ENCODE results near the gene OPA1. TPM values are rescaled to one million over a fixed set of nuclear protein-coding genes. Genes with fewer than 3 reads are reported as not detected.

The OPA1 gene
- total and polyA plus RNA-seq, 4 donors, result 13.2 to 54.5 (median 33.4) TPM

DNA sequence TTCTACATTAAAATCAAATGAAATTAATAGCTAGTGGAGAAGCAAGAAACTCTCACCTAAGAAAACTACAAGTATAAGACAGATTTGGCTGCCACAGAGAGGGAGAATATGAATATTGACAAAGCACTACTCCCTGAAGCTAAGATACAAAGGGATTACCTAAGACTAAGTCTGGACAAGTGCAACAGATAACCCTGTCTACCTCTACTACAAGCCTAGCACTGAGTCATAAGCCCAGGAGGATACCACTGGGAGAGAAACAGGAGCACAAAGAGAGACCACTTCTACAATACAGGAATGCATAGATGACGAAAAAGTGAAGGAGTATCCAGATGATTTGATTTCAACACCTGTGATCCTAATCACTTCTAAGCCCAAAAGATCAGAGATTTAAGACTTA is 48.7 kb upstream of the OPA1 start:
- Histone ChIP-seq H3K4me1 (ENCODE audit: control insufficient read depth in 4 of 4, insufficient read depth in 4 of 4, low read length in 3 of 4) (no peaks in the 10 kb centered on the region), H3K27me3 (ENCODE audit: control insufficient read depth in 4 of 4, insufficient read depth in 4 of 4, low read length in 3 of 4) (peaks cover 0 to 7% (median 0%) of the 10 kb centered on the region in 4 donors), H3K9me3 (ENCODE audit: control insufficient read depth in 4 of 4, low read length in 3 of 4) (peaks cover 4 to 12% (median 7%) of the 10 kb centered on the region in 4 donors), H3K4me3 (ENCODE audit: low read depth in 1 of 3, low read length in 3 of 3) (no peak overlapping the region), H3K27ac (ENCODE audit: low read depth in 1 of 2, low read length in 2 of 2) (no peak overlapping the region), H3K36me3 (ENCODE audit: control insufficient read depth in 4 of 4, insufficient read depth in 3 of 4, low read depth in 1 of 4, low read length in 3 of 4) (no peaks in the 10 kb centered on the region), H3K9ac (ENCODE audit: low read depth in 1 of 2, low read length in 2 of 2) (no peak overlapping the region)
- TF ChIP-seq NR2F2 (IDR thresholded peaks at IDR 0.05) (no peak), EGR1 (IDR thresholded peaks at IDR 0.05; ENCODE audit: low read depth in 2 of 2) (no peak), TAF1 (conservative IDR thresholded peaks at IDR 0.05) (no peak), YY1 (IDR thresholded peaks at IDR 0.05) (no peak), HNF4G (IDR thresholded peaks at IDR 0.05) (no peak), FOXA1 (IDR thresholded peaks at IDR 0.05) (no peak), RXRA (IDR thresholded peaks at IDR 0.05) (no peak)
- TF ChIP-seq, protein P1, sequence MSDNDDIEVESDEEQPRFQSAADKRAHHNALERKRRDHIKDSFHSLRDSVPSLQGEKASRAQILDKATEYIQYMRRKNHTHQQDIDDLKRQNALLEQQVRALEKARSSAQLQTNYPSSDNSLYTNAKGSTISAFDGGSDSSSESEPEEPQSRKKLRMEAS (IDR thresholded peaks at IDR 0.05), result no peak
- TF ChIP-seq, protein P2, sequence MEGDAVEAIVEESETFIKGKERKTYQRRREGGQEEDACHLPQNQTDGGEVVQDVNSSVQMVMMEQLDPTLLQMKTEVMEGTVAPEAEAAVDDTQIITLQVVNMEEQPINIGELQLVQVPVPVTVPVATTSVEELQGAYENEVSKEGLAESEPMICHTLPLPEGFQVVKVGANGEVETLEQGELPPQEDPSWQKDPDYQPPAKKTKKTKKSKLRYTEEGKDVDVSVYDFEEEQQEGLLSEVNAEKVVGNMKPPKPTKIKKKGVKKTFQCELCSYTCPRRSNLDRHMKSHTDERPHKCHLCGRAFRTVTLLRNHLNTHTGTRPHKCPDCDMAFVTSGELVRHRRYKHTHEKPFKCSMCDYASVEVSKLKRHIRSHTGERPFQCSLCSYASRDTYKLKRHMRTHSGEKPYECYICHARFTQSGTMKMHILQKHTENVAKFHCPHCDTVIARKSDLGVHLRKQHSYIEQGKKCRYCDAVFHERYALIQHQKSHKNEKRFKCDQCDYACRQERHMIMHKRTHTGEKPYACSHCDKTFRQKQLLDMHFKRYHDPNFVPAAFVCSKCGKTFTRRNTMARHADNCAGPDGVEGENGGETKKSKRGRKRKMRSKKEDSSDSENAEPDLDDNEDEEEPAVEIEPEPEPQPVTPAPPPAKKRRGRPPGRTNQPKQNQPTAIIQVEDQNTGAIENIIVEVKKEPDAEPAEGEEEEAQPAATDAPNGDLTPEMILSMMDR (IDR thresholded peaks at IDR 0.05; ENCODE audit: low read depth, low read length, missing input control), result no peak
- TF ChIP-seq, protein P3, sequence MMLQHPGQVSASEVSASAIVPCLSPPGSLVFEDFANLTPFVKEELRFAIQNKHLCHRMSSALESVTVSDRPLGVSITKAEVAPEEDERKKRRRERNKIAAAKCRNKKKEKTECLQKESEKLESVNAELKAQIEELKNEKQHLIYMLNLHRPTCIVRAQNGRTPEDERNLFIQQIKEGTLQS (IDR thresholded peaks at IDR 0.05), result no peak
- no peak for DNase-seq (ENCODE audit: low spot score)
- 74% methylated on average over 1 of the region's 1 CpG for WGBS

DNA sequence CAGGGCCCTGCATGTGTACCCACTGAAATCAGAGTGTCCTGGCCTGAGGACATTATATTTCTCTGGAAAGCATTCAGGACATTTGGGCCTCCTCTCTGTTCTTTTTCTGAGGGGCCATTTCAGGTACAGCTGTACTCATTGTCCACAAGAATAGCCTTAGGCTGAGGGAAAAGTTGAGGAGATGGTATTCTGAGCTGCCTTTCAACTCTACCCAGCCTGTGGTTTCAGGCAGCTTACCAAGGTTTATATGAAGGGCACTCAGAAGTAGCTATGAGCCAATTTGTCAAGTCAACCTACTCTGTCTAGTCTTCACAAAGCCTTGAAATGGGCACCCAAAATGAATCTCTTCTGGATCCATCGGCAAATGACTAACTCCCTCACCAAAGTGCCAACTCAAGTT is 47.7 kb upstream of the OPA1 start:
- no peak overlapping the region for H3K4me3 ChIP-seq (ENCODE audit: low read depth in 1 of 3, low read length in 3 of 3)
- no peak overlapping the region for H3K27ac ChIP-seq (ENCODE audit: low read depth in 1 of 2, low read length in 2 of 2)
- TF ChIP-seq YY1 (IDR thresholded peaks at IDR 0.05) (no peak), RAD21 (IDR thresholded peaks at IDR 0.05) (no peak), GABPA (IDR thresholded peaks at IDR 0.05 in 1 of 2, conservative IDR thresholded peaks at IDR 0.05 in 1 of 2) (no peak), SP1 (IDR thresholded peaks at IDR 0.05) (no peak)
- H3K4me1 ChIP-seq (ENCODE audit: control insufficient read depth in 4 of 4, insufficient read depth in 4 of 4, low read length in 3 of 4), result no peaks in the 10 kb centered on the region
- peaks cover 4 to 12% (median 7%) of the 10 kb centered on the region in 4 donors for H3K9me3 ChIP-seq (ENCODE audit: control insufficient read depth in 4 of 4, low read length in 3 of 4)
- no peaks in the 10 kb centered on the region for H3K36me3 ChIP-seq (ENCODE audit: control insufficient read depth in 4 of 4, insufficient read depth in 3 of 4, low read depth in 1 of 4, low read length in 3 of 4)
- H3K9ac ChIP-seq (ENCODE audit: low read depth in 1 of 2, low read length in 2 of 2), result no peak overlapping the region
- no peak for DNase-seq (ENCODE audit: low spot score)
- whole genome bisulfite sequencing, result 93% methylated on average over 1 of the region's 1 CpG
- H3K27me3 ChIP-seq (ENCODE audit: control insufficient read depth in 4 of 4, insufficient read depth in 4 of 4, low read length in 3 of 4), result peaks cover 0 to 3% (median 0%) of the 10 kb centered on the region in 4 donors

DNA sequence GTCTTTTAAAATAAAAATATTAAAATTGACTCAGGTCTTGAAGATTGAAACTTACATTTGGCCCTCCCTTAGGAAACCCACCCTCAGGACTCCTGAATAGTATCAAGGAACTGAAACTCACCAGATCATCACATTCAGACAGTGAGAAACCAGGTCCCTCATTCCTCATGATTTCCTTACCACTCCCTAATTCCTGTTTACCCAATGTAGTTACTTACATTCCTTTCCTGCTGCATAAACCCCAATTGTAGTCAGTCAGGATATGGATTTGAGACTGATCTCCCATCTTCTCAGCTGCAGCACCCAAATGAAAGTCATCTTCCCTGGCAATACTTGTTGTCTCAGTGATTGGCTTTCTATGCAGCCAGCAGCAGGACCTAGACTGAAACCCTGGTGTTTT is 46.9 kb upstream of the OPA1 start:
- H3K27ac ChIP-seq (ENCODE audit: low read depth in 1 of 2, low read length in 2 of 2), result no peak overlapping the region
- H3K27me3 ChIP-seq (ENCODE audit: control insufficient read depth in 4 of 4, insufficient read depth in 4 of 4, low read length in 3 of 4), result peaks cover 0 to 3% (median 0%) of the 10 kb centered on the region in 4 donors
- no peaks in the 10 kb centered on the region for H3K4me1 ChIP-seq (ENCODE audit: control insufficient read depth in 4 of 4, insufficient read depth in 4 of 4, low read length in 3 of 4)
- TF ChIP-seq JUND (IDR thresholded peaks at IDR 0.05), result no peak
- no peak for TF ChIP-seq EGR1 (IDR thresholded peaks at IDR 0.05; ENCODE audit: low read depth in 2 of 2)
- TF ChIP-seq FOXA1 (IDR thresholded peaks at IDR 0.05), result no peak
- TF ChIP-seq RXRA (IDR thresholded peaks at IDR 0.05), result no peak
- no peak for TF ChIP-seq RAD21 (IDR thresholded peaks at IDR 0.05)
- TF ChIP-seq HNF4A (conservative IDR thresholded peaks at IDR 0.05), result no peak
- no peak overlapping the region for H3K9ac ChIP-seq (ENCODE audit: low read depth in 1 of 2, low read length in 2 of 2)
- DNase-seq (ENCODE audit: low spot score), result no peak
- H3K9me3 ChIP-seq (ENCODE audit: control insufficient read depth in 4 of 4, low read length in 3 of 4), result peaks cover 4 to 12% (median 7%) of the 10 kb centered on the region in 4 donors
- no peaks in the 10 kb centered on the region for H3K36me3 ChIP-seq (ENCODE audit: control insufficient read depth in 4 of 4, insufficient read depth in 3 of 4, low read depth in 1 of 4, low read length in 3 of 4)
- no peak overlapping the region for H3K4me3 ChIP-seq (ENCODE audit: low read depth in 1 of 3, low read length in 3 of 3)
